ENCODE results near the gene CLDN11.

CLDN11 gene

DNA sequence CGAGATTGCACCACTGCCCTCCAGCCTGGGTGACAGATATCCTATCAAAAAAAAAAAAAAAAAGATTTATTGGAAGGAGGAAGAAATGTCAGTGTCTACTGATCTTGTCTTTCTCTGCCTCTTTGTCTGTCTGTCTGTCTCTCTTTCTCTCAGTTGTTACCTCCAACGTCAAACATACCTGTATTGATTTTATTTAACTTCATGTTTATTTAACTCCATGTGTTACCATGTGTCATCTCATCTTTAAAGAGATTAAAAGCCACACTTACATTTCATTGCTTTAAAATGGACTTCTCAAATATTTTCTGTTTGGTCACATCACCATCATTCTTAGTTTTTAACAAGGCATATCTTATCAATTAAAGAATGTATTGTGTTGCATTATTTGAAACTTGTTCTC, 9.4 kb downstream of the CLDN11 start:
- DNase-seq: no peak

DNA sequence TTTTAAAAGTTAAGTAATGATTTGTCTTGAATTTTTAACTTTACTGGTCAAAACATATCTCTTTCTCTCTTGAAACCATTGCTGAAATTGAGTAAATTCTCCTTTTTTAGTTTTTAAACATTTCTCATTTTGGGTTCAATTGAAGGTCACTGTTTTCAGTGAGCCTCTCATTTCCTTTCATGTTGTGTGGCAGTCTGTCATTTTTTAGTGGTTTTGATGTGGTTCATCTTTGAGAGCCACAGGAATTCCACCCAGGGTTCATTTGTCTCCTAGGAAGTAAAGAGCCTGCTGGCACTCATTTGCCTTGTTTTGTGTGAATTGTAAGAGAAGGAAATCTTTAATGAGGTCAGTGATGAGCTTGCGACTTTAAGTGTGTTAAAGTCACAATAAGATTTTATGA, 10.4 kb downstream of the CLDN11 start:
- no peak for DNase-seq

DNA sequence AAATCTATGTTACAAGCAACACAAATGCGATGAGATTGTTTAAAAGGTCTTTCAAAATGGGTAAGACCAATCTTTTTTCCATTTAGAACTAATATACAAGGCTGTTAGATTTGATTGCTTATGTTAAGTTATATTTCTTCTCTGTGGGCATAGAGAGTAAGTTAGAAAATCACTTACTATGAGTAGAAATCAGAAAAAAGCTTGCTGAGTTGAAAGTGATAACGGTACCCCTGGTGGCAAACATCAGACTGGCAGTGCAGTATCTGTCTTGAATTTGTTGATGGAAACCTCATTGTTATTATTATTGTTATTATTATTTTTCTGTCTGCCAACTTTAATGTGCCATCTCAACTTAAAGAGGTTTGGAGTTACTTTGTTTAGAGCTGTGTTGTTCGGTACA, 12.4 kb downstream of the CLDN11 start:
- DNase-seq: no peak

DNA sequence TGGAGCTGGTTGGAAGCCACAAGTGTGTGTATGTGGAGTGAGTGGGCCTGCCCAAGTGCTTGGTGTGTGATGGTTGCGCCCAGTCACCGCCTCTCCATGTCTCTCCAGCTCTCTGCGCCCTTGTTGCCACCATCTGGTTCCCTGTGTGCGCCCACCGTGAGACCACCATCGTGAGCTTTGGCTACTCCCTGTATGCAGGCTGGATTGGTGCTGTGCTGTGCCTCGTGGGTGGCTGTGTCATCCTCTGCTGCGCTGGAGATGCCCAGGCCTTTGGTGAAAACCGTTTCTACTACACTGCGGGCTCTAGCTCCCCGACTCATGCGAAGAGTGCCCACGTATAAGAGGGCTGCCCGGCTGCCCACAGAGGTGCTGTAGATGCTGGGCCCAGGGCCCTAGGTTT, 13.7 kb downstream of the CLDN11 start:
- DNase-seq: no peak

DNA sequence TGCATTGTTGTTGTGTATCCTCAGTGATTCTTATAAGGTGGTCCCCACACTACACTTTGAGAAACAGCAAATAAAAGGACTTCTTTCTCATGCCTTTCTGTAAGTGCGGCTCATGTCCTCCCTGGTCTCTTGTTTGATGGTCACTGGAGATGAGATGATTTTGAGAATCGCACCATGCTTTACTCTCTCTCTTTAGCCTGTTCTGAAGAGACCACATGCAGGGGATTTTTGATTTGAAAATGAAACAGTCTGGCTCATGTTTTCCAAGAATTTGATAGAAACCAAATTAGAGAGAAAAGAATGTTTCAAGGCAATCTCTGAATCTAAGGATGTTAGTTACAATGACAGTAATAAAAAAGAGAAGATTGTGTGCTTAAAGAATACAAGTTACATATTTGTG, 18.0 kb downstream of the CLDN11 start:
- DNase-seq: no peak

DNA sequence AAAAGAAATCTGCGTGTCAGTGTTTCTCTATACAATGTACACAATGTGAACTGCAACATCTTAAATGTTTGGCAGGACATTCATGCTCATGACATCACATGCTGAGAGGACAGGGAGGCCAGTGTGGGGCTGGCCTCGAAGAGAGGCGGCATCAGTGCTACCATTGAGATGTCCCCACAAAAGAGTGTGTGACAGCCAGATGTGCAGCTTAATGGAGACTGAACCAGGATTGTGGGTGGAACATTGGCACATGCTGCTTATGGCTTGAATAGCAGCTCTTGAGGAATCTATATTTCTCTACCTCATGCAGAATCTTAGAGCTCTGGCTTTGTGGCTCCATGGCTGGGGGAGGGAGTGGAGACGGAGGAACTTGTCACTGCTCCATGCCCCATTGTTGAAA, 18.5 kb downstream of the CLDN11 start:
- DNase-seq: no peak

DNA sequence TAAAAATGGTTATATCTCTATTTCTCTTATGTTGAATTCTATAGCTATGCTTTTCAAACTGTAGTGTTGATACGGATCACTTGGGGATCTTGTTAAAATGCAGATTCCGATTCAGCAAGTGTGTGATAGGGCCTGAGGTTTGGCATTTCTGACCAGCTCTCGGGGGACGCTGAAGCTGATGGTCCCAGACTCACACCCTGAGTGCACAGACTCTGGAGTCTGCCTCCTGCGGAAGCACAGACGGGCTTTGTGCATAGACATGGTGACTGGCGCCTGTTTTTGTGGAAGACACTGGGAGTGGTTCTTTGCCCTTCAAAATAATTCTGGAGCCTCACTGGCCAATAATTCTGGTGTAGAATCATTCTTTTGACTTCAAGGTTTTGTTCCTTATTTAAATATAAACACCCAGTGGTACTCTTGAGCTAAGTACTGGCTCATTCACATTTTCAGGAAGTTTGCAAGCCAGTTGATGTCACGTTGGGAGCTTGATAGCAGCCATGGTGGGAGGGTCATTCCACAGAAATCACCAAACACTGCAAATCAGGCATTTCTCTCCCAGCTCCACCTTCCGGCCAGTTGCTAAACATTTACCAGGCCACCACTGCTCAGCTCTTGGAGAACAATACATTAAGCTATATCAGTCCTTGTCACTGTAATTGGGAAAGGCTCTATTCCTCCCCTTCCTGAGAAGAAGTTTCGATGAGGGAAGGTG, 19.2 kb downstream of the CLDN11 start:
- DNase-seq: no peak

DNA sequence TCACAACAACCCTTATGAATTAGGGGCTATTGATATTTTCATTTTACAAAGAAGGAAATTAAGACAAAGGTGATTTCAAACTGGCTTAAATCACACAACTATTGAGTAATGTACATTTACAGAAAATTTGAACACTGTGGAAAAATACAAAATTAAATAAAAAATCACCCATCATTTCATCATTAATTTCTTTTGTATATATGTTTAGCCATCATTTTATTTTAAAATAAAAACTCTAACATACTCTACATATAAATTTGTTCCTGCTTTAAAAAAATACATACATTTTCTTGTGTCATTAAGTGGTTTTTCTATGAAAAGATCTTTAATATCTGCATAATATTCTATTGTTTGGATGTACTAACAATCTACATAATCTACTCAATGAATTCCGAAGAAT, 20.2 kb downstream of the CLDN11 start:
- no peak for DNase-seq

DNA sequence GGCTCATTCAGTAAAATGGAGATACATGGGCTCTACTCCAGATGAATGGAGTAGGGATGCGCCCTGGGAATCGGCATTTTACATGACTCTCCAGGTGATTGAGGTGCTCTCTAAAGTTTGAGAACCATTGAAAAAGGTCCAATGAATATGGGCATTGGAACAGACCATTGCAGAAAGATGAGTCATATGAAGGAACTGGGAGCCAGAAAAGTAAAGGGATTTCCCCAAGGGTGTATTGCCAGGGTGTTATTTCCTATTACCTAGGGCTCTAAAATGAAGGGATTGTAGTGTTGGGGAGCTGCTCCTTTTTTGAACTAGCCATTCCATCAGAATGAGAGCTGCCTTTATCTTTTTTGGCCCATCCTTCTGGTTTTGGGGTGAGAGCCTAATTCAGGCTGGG, 21.7 kb downstream of the CLDN11 start:
- DNase-seq: no peak

DNA sequence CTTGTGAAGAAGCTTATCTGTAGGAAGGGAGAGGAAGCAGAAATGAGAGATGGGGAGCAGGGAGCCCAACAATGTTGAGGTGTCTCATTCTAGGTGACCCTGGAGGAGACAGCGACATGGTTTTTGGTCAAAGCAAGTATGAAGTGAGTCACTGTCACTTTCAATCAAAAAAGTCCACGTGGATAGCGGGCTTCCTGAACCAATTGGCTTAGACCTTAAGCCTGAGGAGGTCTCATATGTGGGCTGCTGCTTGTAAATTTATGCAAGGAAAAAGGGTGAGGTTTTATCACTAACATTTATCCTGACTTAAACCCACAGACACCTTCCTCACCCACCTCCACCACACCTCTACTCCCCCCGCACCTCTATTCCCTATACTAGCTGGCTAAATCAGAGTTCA, 22.7 kb downstream of the CLDN11 start:
- no peak for DNase-seq

DNA sequence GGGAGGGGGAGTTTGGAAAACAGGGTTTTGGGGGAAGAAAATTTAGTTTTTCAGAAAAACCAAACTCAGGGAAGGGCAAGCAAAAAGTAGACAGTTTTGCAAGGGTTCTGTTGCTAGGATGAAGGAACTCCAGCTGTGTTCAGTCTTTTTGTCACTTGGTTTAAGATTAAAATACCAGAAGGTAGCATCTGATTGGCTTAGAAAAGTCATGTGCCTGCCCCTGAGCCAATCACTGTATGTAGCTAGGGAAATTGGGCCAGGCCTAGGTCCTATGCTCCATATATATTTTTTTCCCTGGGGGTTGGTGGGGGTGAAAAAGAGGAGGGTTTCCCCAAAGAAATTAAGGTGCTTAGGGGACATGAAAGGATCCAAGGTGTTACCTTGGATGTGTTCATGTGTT, 24.3 kb downstream of the CLDN11 start:
- DNase-seq: no peak

DNA sequence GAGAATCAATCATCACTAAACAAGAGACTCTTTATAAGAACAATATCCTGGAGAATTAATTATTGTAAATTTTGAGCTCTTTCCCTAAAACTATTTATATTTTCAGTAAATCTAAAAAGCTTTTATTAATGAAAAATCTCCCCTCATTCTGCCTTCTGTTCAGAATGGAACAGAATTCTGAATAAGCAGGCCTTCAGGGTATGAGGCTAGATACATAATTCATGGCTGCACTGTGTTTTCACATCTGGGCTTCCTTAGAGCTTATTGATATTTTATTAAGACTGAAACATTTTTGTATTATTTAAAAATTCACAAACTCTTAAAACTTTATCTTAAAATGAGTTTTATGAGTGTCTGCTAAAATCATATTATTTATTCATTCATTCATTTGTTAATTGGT, 24.8 kb downstream of the CLDN11 start:
- no peak for DNase-seq

DNA sequence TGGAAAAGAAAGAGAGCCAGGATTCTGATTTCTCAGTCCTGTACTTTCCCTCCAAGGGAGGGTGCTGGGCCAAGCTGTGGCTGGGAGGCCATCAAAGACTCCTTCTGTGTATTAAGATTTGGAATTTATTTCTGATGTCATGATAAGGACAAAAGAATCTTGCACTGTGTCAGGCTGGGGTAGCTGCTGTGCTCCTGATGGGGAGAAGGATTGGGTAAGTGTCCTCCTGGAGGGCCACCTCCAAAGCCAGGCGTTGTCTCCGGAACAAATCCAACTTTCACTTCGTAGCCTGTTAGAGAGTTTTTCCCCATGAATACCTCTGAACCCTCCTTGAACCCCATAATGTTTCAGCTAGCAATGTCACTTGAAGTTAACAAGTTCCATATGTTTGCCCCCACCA, 29.9 kb downstream of the CLDN11 start:
- no peak for DNase-seq

DNA sequence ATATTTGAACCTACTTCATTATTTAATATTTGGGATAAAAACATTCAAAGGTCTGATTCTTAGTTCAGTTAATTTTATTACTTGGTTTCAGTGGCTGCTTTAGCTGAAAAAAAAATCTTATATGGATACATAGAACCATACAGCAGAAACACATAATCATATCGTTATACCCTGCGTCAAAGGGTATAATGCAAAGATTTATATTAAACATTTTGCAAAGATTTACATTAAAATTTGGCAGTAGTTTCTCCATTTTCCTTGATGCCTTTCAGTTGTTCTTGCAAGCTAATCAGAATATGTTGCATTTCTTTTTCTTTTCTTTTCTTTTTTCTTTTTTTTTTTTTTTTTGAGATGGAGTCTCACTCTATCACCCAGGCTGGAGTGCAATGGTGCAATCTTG, 31.4 kb downstream of the CLDN11 start:
- no peak for DNase-seq

DNA sequence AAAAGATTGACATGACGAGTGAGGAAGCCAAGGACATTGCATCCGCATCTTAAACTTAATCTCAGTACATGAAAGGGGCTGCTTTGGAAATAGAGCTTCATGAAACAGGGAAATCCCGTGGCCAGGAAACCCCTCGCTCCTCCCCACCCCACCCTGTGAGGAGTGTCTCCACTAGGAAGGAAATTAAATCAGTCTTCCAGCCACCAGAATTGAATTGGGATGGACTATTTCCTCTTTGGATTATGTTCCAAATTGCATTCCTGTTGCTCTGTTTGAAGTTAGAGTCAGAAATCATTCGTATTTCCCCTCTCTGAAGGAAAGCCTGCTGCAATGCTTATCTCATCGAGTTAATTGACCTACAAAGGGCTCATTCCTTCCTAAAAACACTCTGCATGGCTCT, 35.8 kb downstream of the CLDN11 start:
- DNase-seq: no peak

DNA sequence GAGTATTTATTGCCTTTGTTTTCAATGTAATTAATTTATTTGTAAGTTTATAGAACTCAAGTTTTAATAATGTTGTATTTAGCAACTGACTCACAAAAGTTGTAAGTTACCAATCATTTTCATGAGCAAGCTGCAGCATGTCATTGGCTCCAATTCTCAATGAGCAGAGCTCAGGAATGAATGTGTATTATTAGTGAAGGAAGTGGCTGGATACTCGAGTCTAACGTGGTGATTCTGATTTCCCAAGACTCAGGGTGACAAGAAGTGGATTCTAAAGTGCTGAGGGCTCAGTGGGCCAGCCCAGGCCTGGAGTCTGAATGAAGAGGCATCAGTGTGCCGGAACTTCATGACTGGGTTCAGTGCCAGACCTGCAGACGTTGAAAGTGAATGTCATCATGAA, 39.6 kb downstream of the CLDN11 start:
- no peak for DNase-seq

DNA sequence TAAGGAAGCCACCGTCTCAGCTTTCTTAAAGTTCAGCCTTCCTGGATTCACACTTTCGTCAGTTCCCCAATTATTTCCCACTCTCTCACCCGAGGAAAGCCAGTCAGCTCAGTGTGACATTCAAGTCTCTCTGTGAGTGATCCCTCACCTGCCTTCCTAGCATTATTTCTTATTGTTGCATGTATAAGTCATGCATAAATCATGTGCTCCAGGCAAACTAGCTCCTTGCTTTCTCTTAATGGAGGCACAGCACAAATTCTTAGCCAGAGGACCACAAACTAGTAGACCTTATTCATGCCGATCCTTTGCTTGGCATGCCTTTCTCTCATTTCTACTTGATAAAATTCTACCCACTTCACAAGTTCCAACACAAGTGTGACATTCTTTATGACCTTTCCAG, 44.3 kb downstream of the CLDN11 start:
- DNase-seq: no peak

DNA sequence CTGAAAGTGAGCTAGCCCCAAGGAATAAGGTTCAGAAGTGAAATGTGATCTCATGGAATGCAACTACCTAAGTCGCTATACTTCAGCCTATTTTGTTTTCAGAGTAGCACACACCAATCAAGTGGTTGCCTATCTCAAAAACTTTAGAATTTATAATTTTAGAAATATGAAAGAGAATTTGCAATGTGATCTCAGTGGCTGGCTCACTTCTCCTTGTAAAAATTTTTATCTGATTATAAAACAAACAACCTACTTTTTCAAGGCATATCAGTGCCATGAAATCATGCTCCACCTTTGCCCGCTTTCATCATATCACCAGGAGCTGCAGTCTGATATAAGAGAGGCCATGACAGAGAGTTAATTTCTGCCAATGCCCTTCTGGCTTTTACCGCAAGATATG, 47.3 kb downstream of the CLDN11 start:
- no peak for DNase-seq

DNA sequence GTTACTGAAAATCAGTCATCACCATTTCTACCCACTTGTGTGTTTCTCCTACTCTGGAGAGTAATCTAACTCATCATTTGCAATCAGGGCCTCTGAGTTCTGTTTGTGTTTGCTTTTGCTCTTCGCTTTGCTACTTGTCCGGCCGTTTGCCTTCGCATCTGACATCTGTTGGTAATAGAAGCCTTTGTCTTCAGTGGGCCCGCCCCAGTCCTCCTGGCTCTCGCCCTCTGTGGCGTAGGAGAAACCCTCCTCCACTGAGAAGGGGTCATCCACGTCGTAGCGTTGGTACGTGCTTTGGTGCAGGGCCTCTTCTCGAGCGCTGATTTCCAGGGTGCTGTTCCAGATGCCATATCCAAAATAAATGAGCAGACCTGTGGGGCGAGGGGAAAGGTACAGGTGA, 48.3 kb downstream of the CLDN11 start:
- DNase-seq: no peak

DNA sequence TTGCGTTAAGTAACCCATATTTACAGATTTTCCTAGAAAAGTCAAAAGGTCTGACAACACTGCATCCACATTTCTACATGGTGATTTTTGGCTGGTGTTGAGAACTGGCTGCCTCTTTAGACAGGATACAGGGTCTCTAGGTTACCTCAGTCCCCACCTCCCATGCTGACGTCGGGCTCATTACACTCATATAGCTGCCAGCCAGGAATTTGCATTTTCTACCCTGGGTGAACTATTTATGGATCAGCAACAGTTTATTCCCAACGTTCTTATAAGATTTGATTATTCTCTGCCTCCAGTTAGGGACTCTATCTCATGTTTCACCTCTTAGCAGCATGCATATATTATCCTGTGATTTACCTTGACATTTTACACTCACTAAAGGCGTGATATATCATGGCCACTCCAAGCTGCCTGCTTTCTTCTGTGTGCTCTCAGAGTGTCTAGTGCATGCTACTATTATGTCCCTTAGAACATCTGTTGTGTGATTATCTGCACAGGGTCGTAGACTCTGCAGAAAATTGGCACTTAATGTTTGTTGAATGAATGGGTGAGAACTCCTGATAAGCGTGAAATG, 49.0 kb downstream of the CLDN11 start:
- no peak for DNase-seq

DNA sequence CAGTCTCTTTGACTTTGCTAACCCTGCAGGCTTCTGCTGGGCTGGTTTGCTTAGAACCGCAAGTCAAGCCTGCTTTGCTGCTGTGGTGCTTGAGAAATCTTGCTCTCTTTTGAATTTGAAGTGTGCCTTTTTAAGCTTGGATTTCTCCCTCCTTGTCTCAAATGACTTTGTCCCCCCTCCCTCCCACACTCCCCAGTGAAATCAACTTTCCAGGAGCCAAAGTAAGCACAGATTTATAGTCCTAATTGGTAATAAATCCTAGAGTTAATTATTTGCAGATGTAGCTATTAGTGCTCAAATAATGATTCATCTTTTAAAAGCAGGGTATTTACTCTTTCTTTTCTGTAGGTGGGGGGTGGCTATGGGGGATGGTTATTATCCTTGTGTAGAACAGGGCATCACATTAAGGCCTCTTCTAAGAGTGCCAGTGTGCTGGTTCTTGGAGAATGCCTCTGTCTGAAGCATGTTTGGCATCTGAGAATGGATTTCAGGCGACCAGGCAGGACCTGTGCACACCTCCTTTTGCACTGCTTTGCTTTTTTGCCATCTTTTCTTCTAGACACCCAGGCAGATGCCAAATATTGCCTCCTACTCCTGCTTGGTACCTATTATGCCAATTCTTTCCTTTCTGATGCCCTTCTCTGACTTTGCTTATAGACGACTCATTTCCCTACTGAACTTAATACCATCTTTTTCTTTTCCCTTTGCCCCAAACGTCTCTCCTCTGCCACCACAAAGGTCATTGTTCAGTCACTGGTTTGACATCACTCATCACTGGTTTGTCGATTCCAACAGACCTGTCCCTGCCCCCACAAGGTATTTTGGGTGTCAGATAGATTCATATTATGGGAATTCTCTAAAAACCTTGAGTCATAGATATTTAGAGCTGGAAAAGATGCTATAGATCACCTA, 50.7 kb downstream of the CLDN11 start:
- no peak for DNase-seq

DNA sequence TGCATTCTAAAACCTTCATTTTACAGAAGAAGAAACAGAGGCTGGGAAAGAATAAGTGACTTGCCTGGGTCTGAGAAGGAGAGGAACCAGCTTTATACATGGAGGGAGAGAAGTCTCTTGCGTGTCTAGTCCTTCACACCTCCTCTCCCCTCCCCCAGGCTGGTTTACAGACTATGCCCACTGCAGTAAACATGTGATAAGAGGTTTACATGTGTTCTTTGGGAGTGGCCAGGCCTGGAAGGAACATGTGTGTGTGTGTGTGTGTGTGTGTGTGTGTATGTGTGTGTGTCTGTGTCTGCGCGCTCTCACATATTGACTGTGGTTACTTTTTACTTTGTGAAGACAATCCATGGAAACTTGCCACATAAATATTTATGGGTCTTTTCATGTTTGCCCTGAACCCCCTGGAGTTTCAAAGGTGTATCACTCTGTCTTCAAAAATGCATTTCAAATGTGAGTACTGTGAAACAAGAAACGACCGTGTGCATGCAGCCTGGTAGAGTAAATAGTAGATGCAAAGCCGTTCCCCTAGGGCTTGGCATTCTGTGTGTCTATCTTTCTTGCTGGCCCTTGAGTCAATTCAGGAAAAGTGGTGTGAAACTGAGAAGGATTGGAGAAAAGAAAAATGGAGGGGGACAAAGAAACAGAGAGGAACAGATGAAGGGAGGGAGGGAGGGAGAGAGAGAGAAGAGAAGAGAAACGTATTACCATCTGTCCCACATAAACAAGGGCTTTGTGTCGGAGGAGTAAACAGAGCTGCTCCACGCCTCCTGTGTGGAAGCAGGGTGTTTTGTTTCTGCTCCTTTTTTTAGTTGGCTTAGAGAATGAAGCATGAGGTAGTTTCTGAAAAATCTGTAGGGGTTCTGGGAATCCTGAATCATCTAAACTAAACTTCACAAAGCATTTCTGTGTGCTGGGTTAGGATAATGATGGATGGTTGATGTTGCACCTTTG, 51.7 kb downstream of the CLDN11 start:
- no peak for DNase-seq

DNA sequence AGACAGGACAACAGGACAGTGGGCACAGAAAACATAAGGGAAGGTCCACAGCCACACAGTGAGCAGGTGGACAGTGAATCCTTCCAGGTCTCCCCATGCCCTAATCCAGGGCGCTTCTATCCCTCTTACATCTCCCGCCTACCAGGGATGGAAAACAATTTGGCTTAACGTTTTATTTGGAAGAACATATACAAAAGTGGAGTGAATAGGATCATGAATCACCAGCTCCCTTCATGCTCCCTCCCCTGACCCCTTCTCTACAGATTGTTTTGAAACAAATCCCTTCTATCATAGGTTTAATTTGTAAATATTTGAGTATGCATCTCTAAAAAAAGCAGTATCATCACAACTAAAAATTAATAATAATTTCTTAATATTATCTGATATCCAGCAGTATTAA, 52.5 kb downstream of the CLDN11 start:
- DNase-seq: no peak

Measured in activated T-cell treated with anti-CD3 and anti-CD28 coated beads for 4 hours (primary cell).